Activated naive CD8-positive, alpha-beta T cell treated with anti-CD3 and anti-CD28 coated beads, Interleukin-2, amount 50 U/mL, for 24 hours (primary cell): ENCODE data around the gene IFT80.

Source experiments
- ATAC-seq: fragments of 150-1000 bp; cut with Tn5 transposase; one replicate; pipeline ENCODE4 v1.10.0; 2021
- DNase-seq: peaks from one replicate; pipeline ENCODE4 v3.0.0; 2021
- H3K27ac Mint-ChIP-seq: one replicate; pipeline ENCODE4 v1.8.0; 2021; ENCODE audit warnings: mild to moderate bottlenecking, mixed read lengths
- H3K27me3 Mint-ChIP-seq: one replicate; pipeline ENCODE4 v1.8.0; 2021; ENCODE audit warnings: mixed read lengths
- H3K36me3 Mint-ChIP-seq: one replicate; pipeline ENCODE4 v1.8.0; 2021; ENCODE audit warnings: low read depth, mixed read lengths
- H3K4me1 Mint-ChIP-seq: one replicate; pipeline ENCODE4 v1.8.0; 2021; ENCODE audit warnings: mixed read lengths
- H3K4me3 Mint-ChIP-seq: one replicate; pipeline ENCODE4 v1.8.0; 2021; ENCODE audit warnings: mild to moderate bottlenecking, moderate library complexity, mixed read lengths
- H3K9me3 Mint-ChIP-seq: one replicate; pipeline ENCODE4 v1.8.0; 2021; ENCODE audit warnings: mixed read lengths

Gene IFT80

GRCh38 chr3:160409812-160410610 is 11.0 kb upstream of the IFT80 start:
- Mint-ChIP-seq H3K27ac (no peak overlapping the region), H3K9me3 (no peaks in the 10 kb centered on the region), H3K36me3 (peaks cover 45% of the 10 kb centered on the region), H3K4me1 (peaks cover 1% of the 10 kb centered on the region), H3K4me3 (no peak overlapping the region), H3K27me3 (no peaks in the 10 kb centered on the region)
- no peak for DNase-seq
- no peak for ATAC-seq

GRCh38 chr3:160403796-160404470 is 4.9 kb upstream of the IFT80 start:
- peak overlapping the region; percentile 25 for H3K27ac Mint-ChIP-seq
- peaks cover 74% of the 10 kb centered on the region for H3K36me3 Mint-ChIP-seq
- H3K4me1 Mint-ChIP-seq = peaks cover 39% of the 10 kb centered on the region
- no peak for ATAC-seq
- no peaks in the 10 kb centered on the region for H3K9me3 Mint-ChIP-seq
- H3K4me3 Mint-ChIP-seq = peak overlapping the region; percentile 64
- DNase-seq = no peak
- peaks cover 7% of the 10 kb centered on the region for H3K27me3 Mint-ChIP-seq

GRCh38 chr3:160403028-160403545 is 4.1 kb upstream of the IFT80 start:
- Mint-ChIP-seq H3K4me1 (peaks cover 47% of the 10 kb centered on the region), H3K27me3 (peaks cover 7% of the 10 kb centered on the region), H3K4me3 (peak overlapping the region; percentile 99), H3K36me3 (peaks cover 69% of the 10 kb centered on the region), H3K9me3 (no peaks in the 10 kb centered on the region), H3K27ac (no peak overlapping the region)
- no peak for ATAC-seq
- no peak for DNase-seq

- peaks cover 7% of the 10 kb centered on the region for H3K27me3 Mint-ChIP-seq
- H3K9me3 Mint-ChIP-seq = no peaks in the 10 kb centered on the region
- peaks cover 49% of the 10 kb centered on the region for H3K4me1 Mint-ChIP-seq
- DNase-seq (no peak), ATAC-seq (no peak)
- H3K27ac Mint-ChIP-seq = no peak overlapping the region
- peak overlapping the region; percentile 99 for H3K4me3 Mint-ChIP-seq
- H3K36me3 Mint-ChIP-seq = peaks cover 64% of the 10 kb centered on the region
Measured at GRCh38 chr3:160402221-160403027, 3.4 kb upstream of the IFT80 start.

GRCh38 chr3:160401291-160402095 is 2.5 kb upstream of the IFT80 start:
- ATAC-seq = no peak
- H3K27me3 Mint-ChIP-seq = peaks cover 7% of the 10 kb centered on the region
- H3K27ac Mint-ChIP-seq = peak overlapping the region; percentile 71
- peaks cover 55% of the 10 kb centered on the region for H3K4me1 Mint-ChIP-seq
- H3K36me3 Mint-ChIP-seq = peaks cover 61% of the 10 kb centered on the region
- H3K9me3 Mint-ChIP-seq = no peaks in the 10 kb centered on the region
- DNase-seq = no peak
- peak overlapping the region; percentile 99 for H3K4me3 Mint-ChIP-seq

GRCh38 chr3:160400702-160401150 is 1.7 kb upstream of the IFT80 start:
- peak overlapping the region; percentile 100 for H3K27ac Mint-ChIP-seq
- peaks cover 7% of the 10 kb centered on the region for H3K27me3 Mint-ChIP-seq
- peak; percentile 30 for DNase-seq
- H3K4me3 Mint-ChIP-seq = peak overlapping the region; percentile 99
- H3K4me1 Mint-ChIP-seq = peaks cover 55% of the 10 kb centered on the region
- peaks cover 56% of the 10 kb centered on the region for H3K36me3 Mint-ChIP-seq
- H3K9me3 Mint-ChIP-seq = no peaks in the 10 kb centered on the region
- no peak for ATAC-seq

GRCh38 chr3:160400030-160400701 is 1.1 kb upstream of the IFT80 start:
- Mint-ChIP-seq H3K36me3 (peaks cover 52% of the 10 kb centered on the region), H3K4me3 (peak overlapping the region; percentile 99), H3K27ac (peak overlapping the region; percentile 100), H3K27me3 (peaks cover 7% of the 10 kb centered on the region), H3K4me1 (peaks cover 55% of the 10 kb centered on the region), H3K9me3 (no peaks in the 10 kb centered on the region)
- ATAC-seq (peak; percentile 10), DNase-seq (peak; percentile 45)

GRCh38 chr3:160398820-160399124 is 253 bp downstream of the IFT80 start:
- DNase-seq (no peak), ATAC-seq (peak; percentile 1)
- Mint-ChIP-seq H3K9me3 (no peaks in the 10 kb centered on the region), H3K4me3 (peak overlapping the region; percentile 99), H3K4me1 (peaks cover 48% of the 10 kb centered on the region), H3K36me3 (peaks cover 41% of the 10 kb centered on the region), H3K27ac (peak overlapping the region; percentile 100), H3K27me3 (peaks cover 7% of the 10 kb centered on the region)

GRCh38 chr3:160395297-160395696 is 3.7 kb downstream of the IFT80 start:
- ATAC-seq (no peak), DNase-seq (no peak)
- Mint-ChIP-seq H3K27me3 (peaks cover 4% of the 10 kb centered on the region), H3K4me3 (no peak overlapping the region), H3K4me1 (peaks cover 29% of the 10 kb centered on the region), H3K36me3 (peaks cover 14% of the 10 kb centered on the region), H3K27ac (no peak overlapping the region), H3K9me3 (no peaks in the 10 kb centered on the region)

GRCh38 chr3:160394009-160394392 is 5.0 kb downstream of the IFT80 start:
- no peak overlapping the region for H3K4me3 Mint-ChIP-seq
- H3K27me3 Mint-ChIP-seq = no peaks in the 10 kb centered on the region
- peaks cover 6% of the 10 kb centered on the region for H3K36me3 Mint-ChIP-seq
- H3K27ac Mint-ChIP-seq = no peak overlapping the region
- H3K9me3 Mint-ChIP-seq = no peaks in the 10 kb centered on the region
- DNase-seq = no peak
- ATAC-seq = no peak
- peaks cover 24% of the 10 kb centered on the region for H3K4me1 Mint-ChIP-seq

GRCh38 chr3:160393346-160394008 is 5.5 kb downstream of the IFT80 start:
- DNase-seq (no peak), ATAC-seq (no peak)
- Mint-ChIP-seq H3K27ac (no peak overlapping the region), H3K36me3 (peaks cover 5% of the 10 kb centered on the region), H3K4me1 (peaks cover 20% of the 10 kb centered on the region), H3K4me3 (no peak overlapping the region), H3K27me3 (no peaks in the 10 kb centered on the region), H3K9me3 (no peaks in the 10 kb centered on the region)

GRCh38 chr3:160392798-160393197 is 6.2 kb downstream of the IFT80 start:
- Mint-ChIP-seq H3K4me3 (no peak overlapping the region), H3K27ac (no peak overlapping the region), H3K36me3 (peaks cover 5% of the 10 kb centered on the region), H3K27me3 (no peaks in the 10 kb centered on the region), H3K4me1 (peaks cover 14% of the 10 kb centered on the region), H3K9me3 (no peaks in the 10 kb centered on the region)
- ATAC-seq (no peak), DNase-seq (no peak)

- peaks cover 5% of the 10 kb centered on the region for H3K36me3 Mint-ChIP-seq
- H3K4me3 Mint-ChIP-seq = no peak overlapping the region
- H3K9me3 Mint-ChIP-seq = no peaks in the 10 kb centered on the region
- no peak for ATAC-seq
- no peaks in the 10 kb centered on the region for H3K27me3 Mint-ChIP-seq
- no peak for DNase-seq
- peaks cover 6% of the 10 kb centered on the region for H3K4me1 Mint-ChIP-seq
- no peak overlapping the region for H3K27ac Mint-ChIP-seq
Measured at GRCh38 chr3:160390565-160391138, 8.4 kb downstream of the IFT80 start.
